HCT116 (cell line): ENCODE results near the gene GYS1. TPM values are rescaled to one million over a fixed set of nuclear protein-coding genes. Genes with fewer than 3 reads are reported as not detected.

Experiments
- CBX3 ChIP-seq: IDR thresholded peaks from 2 replicates; pipeline ENCODE4 v1.6.1; 2012; ENCODE audit warnings: low read depth
- ELF1 ChIP-seq: IDR thresholded peaks from 2 replicates; pipeline ENCODE4 v1.6.1; 2012; ENCODE audit warnings: low read depth, borderline replicate concordance
- REST ChIP-seq: IDR thresholded peaks from 2 replicates; pipeline ENCODE4 v1.6.1; 2012; ENCODE audit warnings: low read depth
- SRF ChIP-seq: IDR thresholded peaks from 2 replicates; pipeline ENCODE4 v1.6.1; 2012; ENCODE audit warnings: low read depth
- YY1 ChIP-seq: IDR thresholded peaks from 2 replicates; pipeline ENCODE4 v1.6.1; 2011; ENCODE audit warnings: low read length, low read depth, moderate library complexity, mild to moderate bottlenecking; ENCODE audit not compliant: insufficient replicate concordance; ENCODE audit errors: extremely low read depth
- total RNA-seq: library from RNA; stranded (reverse); gene quantifications from one replicate; pipeline ENCODE4 v1.2.1, GENCODE V29; 2021; ENCODE audit not compliant: unreplicated experiment
- TF ChIP-seq, protein P1 (sequence below), 3 experiments: fragments of 200-600 bp in 1 of 3; sonication (generic) in 1 of 3; IDR thresholded peaks in 2 of 3; conservative IDR thresholded peaks in 1 of 3; 2 replicates each; pipeline ENCODE4 v1.5.1; 2012 to 2017; ENCODE audit warnings: low read depth in 2 of 3, low read length in 2 of 3, antibody characterized with exemption in 1 of 3, borderline replicate concordance in 1 of 3, control low read depth in 1 of 3, mild to moderate bottlenecking in 1 of 3, mixed read lengths in 1 of 3, mixed run types in 1 of 3, moderate library complexity in 1 of 3; ENCODE audit not compliant: insufficient read depth in 1 of 3

GYS1 gene
- total RNA-seq, 1 experiment from 2014 or later, result 50.7 TPM

- TF ChIP-seq YY1 (no peak), ELF1 (no peak), REST (no peak), SRF (no peak), CBX3 (no peak)
- TF ChIP-seq, protein P1, sequence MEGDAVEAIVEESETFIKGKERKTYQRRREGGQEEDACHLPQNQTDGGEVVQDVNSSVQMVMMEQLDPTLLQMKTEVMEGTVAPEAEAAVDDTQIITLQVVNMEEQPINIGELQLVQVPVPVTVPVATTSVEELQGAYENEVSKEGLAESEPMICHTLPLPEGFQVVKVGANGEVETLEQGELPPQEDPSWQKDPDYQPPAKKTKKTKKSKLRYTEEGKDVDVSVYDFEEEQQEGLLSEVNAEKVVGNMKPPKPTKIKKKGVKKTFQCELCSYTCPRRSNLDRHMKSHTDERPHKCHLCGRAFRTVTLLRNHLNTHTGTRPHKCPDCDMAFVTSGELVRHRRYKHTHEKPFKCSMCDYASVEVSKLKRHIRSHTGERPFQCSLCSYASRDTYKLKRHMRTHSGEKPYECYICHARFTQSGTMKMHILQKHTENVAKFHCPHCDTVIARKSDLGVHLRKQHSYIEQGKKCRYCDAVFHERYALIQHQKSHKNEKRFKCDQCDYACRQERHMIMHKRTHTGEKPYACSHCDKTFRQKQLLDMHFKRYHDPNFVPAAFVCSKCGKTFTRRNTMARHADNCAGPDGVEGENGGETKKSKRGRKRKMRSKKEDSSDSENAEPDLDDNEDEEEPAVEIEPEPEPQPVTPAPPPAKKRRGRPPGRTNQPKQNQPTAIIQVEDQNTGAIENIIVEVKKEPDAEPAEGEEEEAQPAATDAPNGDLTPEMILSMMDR (IDR thresholded peaks at IDR 0.05 in 2 of 3, conservative IDR thresholded peaks at IDR 0.05 in 1 of 3; ENCODE audit: borderline replicate concordance in 1 of 3, insufficient read depth in 1 of 3, low read depth in 2 of 3, low read length in 2 of 3), result no peak
Measured at GRCh38 chr19:49022116-49022515, 29.0 kb upstream of the GYS1 start (continued).
